Cardiac muscle cell (in vitro differentiated cells and primary cell): ENCODE results near the gene SLC13A4. TPM values are rescaled to one million over a fixed set of nuclear protein-coding genes. Genes with fewer than 3 reads are reported as not detected.

Experiments
- DNase-seq, 2 donors: peaks; one replicate each; pipeline versions ENCODE4 v3.0.0 to v3.0.0-alpha.2; 2010 to 2017; ENCODE audit warnings: low read depth in 1 of 2, low spot score in 1 of 2
- H3K27ac ChIP-seq: fragments of 200-600 bp; sonication (generic); 2 replicates; pipeline ENCODE4 v1.5.1; 2016
- H3K27me3 ChIP-seq: fragments of 200-600 bp; sonication (generic); 2 replicates; pipeline ENCODE4 v1.6.0; 2016; ENCODE audit warnings: control low read depth
- H3K36me3 ChIP-seq: fragments of 200-600 bp; sonication (generic); 2 replicates; pipeline ENCODE4 v1.5.1; 2016; ENCODE audit warnings: control low read depth
- H3K4me1 ChIP-seq: fragments of 200-600 bp; sonication (generic); 2 replicates; pipeline ENCODE4 v1.8.1; 2017; ENCODE audit warnings: low read depth, mild to moderate bottlenecking, mixed run types
- H3K4me3 ChIP-seq: fragments of 200-600 bp; sonication (generic); 2 replicates; pipeline ENCODE4 v1.5.1; 2016; ENCODE audit warnings: mild to moderate bottlenecking
- H3K9me3 ChIP-seq: fragments of 200-600 bp; sonication (generic); 2 replicates; pipeline ENCODE4 v1.5.1; 2017; ENCODE audit warnings: low read depth, mild to moderate bottlenecking, control low read depth
- CTCF ChIP-seq: IDR thresholded peaks from 2 replicates; pipeline ENCODE4 v1.5.1; 2012; ENCODE audit warnings: low read depth, mild to moderate bottlenecking, low read length
- polyA plus RNA-seq: library from polyadenylated mRNA; unstranded; fragments of >200 nt; fragmentation: Nextera tagmentation; extraction: Ambion mirVana; gene quantifications from 2 replicates; pipeline ENCODE4 v1.2.1, GENCODE V29; 2016
- total RNA-seq: library from RNA; depleted of rRNA; stranded (reverse); fragments of >200 nt; gene quantifications from 2 replicates; pipeline ENCODE4 v1.2.3, GENCODE V29; 2016

The SLC13A4 gene
- total and polyA plus RNA-seq, 2 experiments from 2014 or later: 0.12 to 3.9 TPM

GRCh38 chr7:135747366-135747765, 19.4 kb upstream of the SLC13A4 start:
- H3K27ac ChIP-seq: no peak overlapping the region
- DNase-seq: no peak
- no peaks in the 10 kb centered on the region for H3K9me3 ChIP-seq
- H3K36me3 ChIP-seq: no peaks in the 10 kb centered on the region
- H3K4me3 ChIP-seq: no peak overlapping the region
- no peak for TF ChIP-seq CTCF
- H3K4me1 ChIP-seq: peaks cover 2% of the 10 kb centered on the region
- H3K27me3 ChIP-seq: no peaks in the 10 kb centered on the region

DNA sequence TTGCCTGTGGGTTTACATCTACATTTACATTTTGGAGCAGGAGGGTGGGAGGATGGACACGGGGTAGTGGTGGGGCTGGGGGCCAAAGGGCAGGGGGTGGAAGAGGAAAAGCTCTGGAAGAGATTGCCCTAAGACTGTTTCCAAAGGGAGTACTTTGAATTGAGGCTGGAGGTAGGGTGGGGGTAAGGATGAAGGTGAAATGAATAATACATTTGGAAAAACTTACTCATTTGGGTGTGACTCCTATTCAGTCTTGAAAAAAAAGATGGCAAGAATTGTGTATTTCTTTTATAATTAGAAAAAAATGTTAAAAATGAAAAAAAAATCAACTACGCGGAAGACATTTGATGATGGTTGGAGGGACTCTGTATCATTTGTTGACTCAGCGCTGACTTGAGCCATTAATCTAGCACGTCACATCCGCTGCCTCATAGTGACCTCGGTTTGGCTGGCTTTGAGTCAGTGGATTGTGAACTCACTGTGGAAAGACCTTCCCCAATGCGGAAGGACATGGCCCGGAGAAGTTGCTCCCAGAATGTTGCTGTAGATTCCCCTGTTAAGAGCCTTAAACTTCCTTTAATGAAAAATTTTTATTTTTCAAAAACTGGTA, 17.8 kb upstream of the SLC13A4 start:
- peak in 1 of 2 donors; percentile 95 for DNase-seq
- H3K27ac ChIP-seq: no peak overlapping the region
- TF ChIP-seq CTCF: no peak

GRCh38 chr7:135744938-135745702, 17.1 kb upstream of the SLC13A4 start:
- Histone ChIP-seq H3K9me3 (no peaks in the 10 kb centered on the region), H3K27ac (no peak overlapping the region), H3K36me3 (no peaks in the 10 kb centered on the region), H3K4me3 (no peak overlapping the region), H3K4me1 (peaks cover 2% of the 10 kb centered on the region), H3K27me3 (no peaks in the 10 kb centered on the region)
- peak in 1 of 2 donors; percentile 59 for DNase-seq
- TF ChIP-seq CTCF: no peak

More for the DNA sequence above, 17.8 kb upstream of the SLC13A4 start:
- Histone ChIP-seq H3K4me3 (no peak overlapping the region), H3K27me3 (no peaks in the 10 kb centered on the region), H3K4me1 (peaks cover 2% of the 10 kb centered on the region), H3K36me3 (no peaks in the 10 kb centered on the region), H3K9me3 (no peaks in the 10 kb centered on the region)

GRCh38 chr7:135743907-135744731, 16.1 kb upstream of the SLC13A4 start:
- Histone ChIP-seq H3K4me3 (no peak overlapping the region), H3K9me3 (no peaks in the 10 kb centered on the region), H3K36me3 (no peaks in the 10 kb centered on the region), H3K27me3 (no peaks in the 10 kb centered on the region), H3K4me1 (peaks cover 2% of the 10 kb centered on the region), H3K27ac (no peak overlapping the region)
- peak in 1 of 2 donors; percentile 80 for DNase-seq
- no peak for TF ChIP-seq CTCF

DNA sequence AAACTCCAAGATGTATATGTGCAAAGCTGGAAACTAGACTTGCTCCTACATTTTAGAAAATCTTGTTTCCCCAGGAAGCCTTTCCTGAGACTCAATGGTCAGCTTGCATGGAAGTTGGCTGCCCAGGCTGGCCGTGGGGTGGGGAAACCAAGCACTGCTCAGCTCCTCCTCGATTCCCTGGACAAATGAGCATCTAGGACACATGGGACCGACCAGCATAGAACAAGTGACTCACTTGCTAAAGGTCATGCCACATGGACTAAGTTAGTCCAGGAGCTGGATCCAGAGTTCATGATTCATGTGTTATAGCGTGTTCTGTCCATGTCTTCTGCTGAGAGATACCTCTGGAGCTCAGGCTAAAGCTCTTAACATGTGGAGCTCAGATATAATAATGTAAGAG, 14.4 kb upstream of the SLC13A4 start:
- no peak overlapping the region for H3K27ac ChIP-seq
- H3K9me3 ChIP-seq: no peaks in the 10 kb centered on the region
- H3K36me3 ChIP-seq: no peaks in the 10 kb centered on the region
- peaks cover 2% of the 10 kb centered on the region for H3K4me1 ChIP-seq
- H3K27me3 ChIP-seq: no peaks in the 10 kb centered on the region
- H3K4me3 ChIP-seq: no peak overlapping the region
- no peak for DNase-seq
- TF ChIP-seq CTCF: no peak
